ENCODE measurements around the gene EYS. TPM values are rescaled to one million over a fixed set of nuclear protein-coding genes. Genes with fewer than 3 reads are reported as not detected.

EYS gene
- total RNA-seq, 2 donors from 2014 or later = not detected

DNA sequence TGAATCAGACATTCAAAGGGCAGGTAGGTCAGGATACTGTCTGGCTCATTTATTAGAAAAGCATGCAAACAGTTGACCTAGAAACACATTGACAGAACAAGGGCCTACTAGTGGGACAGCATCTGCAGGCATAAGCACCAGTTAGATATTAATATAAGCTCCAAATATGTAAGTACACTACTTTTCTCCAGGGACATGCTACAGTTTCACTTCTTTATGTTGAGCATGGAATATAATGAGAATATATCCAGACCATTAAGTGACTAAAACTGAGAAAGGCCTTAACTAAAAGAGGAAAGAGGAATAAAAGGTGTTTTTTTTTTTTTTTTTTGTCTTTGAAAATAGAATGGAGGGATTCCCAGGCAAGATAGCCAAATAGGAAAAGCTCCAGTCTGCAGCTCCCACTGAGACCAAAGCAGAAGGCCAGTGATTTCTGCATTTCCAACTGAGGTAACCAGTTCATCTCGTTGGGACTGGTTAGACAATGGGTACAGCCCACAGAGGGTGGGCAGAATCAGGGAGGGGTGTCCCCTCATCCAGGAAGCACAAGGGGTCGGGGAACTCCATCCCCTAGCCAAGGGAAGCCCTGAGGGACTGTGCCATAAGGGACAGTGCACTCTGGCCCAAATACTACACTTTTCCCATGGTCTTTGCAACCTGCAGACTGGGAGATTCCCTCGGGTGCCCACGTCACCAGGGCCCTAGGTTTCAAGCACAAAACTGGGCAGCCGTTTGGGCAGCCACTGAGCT, 1819.8 kb downstream of the EYS start:
- peaks cover 1 to 3% of the 10 kb centered on the region in 2 donors for H3K9me3 Mint-ChIP-seq
- H3K4me1 Mint-ChIP-seq (ENCODE audit: low read depth) = no peaks in the 10 kb centered on the region
- DNase-seq (no peak), ATAC-seq (replicated peaks in 1 of 2) (no peak)
- no peaks in the 10 kb centered on the region for H3K36me3 Mint-ChIP-seq (ENCODE audit: insufficient read depth in 2 of 2)
- no peaks in the 10 kb centered on the region for H3K27me3 Mint-ChIP-seq (ENCODE audit: low read depth)
- H3K4me3 Mint-ChIP-seq = no peak overlapping the region
- no peak overlapping the region for H3K27ac Mint-ChIP-seq

DNA sequence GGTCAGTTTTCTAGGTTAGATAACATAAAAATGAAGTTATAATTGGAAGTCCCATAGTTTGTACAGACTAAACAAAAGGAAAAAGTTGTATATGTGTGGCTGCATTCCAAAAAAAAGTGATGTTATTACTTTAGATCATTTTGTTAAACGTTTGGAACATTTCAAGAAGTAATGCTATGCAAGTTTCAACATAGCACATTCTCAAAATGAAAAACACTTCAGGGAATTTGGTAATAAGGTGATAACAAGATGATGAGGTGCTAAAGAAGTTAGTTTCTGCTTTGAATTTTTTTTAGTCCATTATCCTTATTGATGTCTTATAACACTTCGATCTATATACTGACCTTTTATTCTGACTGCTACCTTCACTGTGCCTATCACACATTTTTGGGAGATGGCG, 1820.7 kb downstream of the EYS start:
- Mint-ChIP-seq H3K4me3 (no peak overlapping the region), H3K27ac (no peak overlapping the region), H3K27me3 (ENCODE audit: low read depth) (no peaks in the 10 kb centered on the region), H3K36me3 (ENCODE audit: insufficient read depth in 2 of 2) (no peaks in the 10 kb centered on the region), H3K4me1 (ENCODE audit: low read depth) (no peaks in the 10 kb centered on the region), H3K9me3 (peaks cover 1 to 3% of the 10 kb centered on the region in 2 donors)
- DNase-seq (no peak), ATAC-seq (replicated peaks in 1 of 2) (no peak)

DNA sequence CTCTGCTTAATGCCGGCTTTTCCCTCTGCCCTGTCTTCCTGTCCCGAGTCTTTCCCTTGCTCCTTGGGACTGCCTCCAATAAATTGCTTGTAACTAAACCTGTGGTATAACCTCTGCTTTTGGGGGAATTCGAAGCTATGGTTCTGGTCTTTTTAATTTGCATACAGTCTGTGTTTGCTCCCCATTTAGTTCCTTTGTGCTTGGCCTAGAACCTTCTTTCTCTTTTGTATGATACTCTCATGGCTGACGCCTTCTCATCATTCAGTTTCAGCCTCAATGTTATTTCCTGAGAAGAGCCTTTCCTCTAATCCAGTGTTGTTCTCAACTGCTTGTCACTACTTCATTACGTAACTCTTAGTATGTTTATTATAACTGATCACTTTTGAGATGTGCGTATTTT, 1823.4 kb downstream of the EYS start:
- Mint-ChIP-seq H3K4me3 (no peak overlapping the region), H3K36me3 (ENCODE audit: insufficient read depth in 2 of 2) (no peaks in the 10 kb centered on the region)
- no peak for DNase-seq

DNA sequence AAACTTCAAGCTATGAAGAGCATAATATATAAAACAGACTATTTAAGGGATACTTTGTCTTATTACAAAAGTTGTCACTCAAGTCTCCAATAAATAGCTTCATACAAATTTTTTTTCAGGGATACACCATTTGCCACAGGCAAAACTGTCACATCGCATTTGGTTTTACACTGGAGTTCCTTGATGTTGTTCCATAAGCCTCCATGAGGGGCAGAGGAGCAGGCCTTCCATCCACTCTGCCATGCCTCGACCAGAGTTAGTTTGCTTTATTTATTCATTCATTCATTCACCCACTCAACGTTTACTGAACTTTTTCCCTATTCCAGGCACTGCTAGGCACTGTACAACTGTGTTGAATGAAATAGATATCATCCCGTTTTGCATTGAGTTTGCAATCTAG, 1824.8 kb downstream of the EYS start:
- ATAC-seq (replicated peaks in 1 of 2) (no peak), DNase-seq (no peak)
- H3K4me1 Mint-ChIP-seq (ENCODE audit: low read depth) = no peaks in the 10 kb centered on the region
- H3K27ac Mint-ChIP-seq = no peak overlapping the region
- H3K27me3 Mint-ChIP-seq (ENCODE audit: low read depth) = no peaks in the 10 kb centered on the region
- no peaks in the 10 kb centered on the region for H3K36me3 Mint-ChIP-seq (ENCODE audit: insufficient read depth in 2 of 2)
- H3K4me3 Mint-ChIP-seq = no peak overlapping the region
- H3K9me3 Mint-ChIP-seq = peaks cover 4% of the 10 kb centered on the region in 2 donors

More for the DNA sequence above, 1823.4 kb downstream of the EYS start:
- ATAC-seq (replicated peaks in 1 of 2) = no peak
- Mint-ChIP-seq H3K4me1 (ENCODE audit: low read depth) (no peaks in the 10 kb centered on the region), H3K27ac (no peak overlapping the region), H3K9me3 (peaks cover 1 to 2% of the 10 kb centered on the region in 2 donors), H3K27me3 (ENCODE audit: low read depth) (no peaks in the 10 kb centered on the region)

DNA sequence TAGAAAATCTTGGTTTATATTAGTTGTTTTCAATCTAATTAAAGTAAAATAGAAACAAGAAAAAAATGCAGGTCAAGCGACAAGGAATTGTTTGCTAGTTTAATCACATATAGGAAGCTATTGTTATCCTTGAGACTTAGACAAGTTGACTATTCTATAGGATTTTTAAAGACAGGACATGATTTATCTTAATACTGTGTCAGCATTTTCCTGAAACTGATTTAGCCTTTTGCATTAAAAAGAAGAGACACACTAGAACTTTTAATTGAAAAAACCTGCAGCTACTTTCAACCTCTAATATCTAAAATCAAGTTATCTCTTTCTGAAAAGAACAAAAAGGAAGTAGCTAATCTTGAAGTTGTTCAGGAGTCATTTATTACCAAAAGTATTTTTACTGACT, 1825.2 kb downstream of the EYS start:
- no peak for DNase-seq
- Mint-ChIP-seq H3K36me3 (ENCODE audit: insufficient read depth in 2 of 2) (no peaks in the 10 kb centered on the region), H3K4me1 (ENCODE audit: low read depth) (no peaks in the 10 kb centered on the region), H3K27me3 (ENCODE audit: low read depth) (no peaks in the 10 kb centered on the region), H3K9me3 (peaks cover 4 to 5% of the 10 kb centered on the region in 2 donors), H3K4me3 (no peak overlapping the region), H3K27ac (no peak overlapping the region)
- ATAC-seq (replicated peaks in 1 of 2) = no peak

DNA sequence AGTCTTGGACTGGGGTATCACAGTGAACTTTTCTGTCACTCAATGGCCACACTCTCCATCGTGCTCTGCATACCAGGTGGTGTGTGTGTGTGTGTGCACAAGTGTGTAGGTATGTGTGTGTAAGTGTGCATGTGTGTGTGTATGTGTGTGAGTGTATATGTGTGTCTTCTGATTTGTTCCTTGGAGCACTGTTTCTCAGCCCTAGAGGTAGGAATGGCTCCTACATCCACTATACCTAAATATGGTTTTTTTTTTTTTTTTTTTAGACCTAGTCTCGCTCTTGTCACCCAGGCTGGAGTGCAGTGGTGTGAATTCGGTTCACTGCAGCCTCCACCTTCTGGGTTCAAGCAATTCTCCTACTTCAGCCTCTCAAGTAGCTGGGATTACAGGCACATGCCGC, 1834.8 kb downstream of the EYS start:
- no peak for ATAC-seq (replicated peaks in 1 of 2)
- H3K9me3 Mint-ChIP-seq = peaks cover 4% of the 10 kb centered on the region in 2 donors
- no peak overlapping the region for H3K27ac Mint-ChIP-seq
- H3K36me3 Mint-ChIP-seq (ENCODE audit: insufficient read depth in 2 of 2) = no peaks in the 10 kb centered on the region
- no peak overlapping the region for H3K4me3 Mint-ChIP-seq
- H3K27me3 Mint-ChIP-seq (ENCODE audit: low read depth) = no peaks in the 10 kb centered on the region
- H3K4me1 Mint-ChIP-seq (ENCODE audit: low read depth) = no peaks in the 10 kb centered on the region
- no peak for DNase-seq

DNA sequence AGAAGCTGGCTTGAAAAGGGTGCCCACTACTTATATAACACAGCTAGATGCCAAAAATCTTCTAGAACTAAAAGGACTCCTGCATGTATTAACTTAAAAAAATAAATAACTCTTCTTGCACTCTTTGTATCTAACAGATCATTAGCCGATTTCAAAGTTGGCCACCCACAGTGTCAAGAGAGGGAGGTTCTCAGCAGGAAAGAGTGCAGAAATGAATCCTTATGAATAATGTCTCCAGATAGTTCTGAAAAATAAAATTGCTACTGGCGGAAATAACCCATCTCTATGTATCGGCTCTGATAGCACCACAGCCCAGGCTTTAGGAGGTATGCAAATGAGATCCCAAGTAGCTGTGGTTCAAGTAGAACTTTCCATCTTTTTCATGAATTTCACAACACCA, 1838.7 kb downstream of the EYS start:
- no peak for ATAC-seq (replicated peaks in 1 of 2)
- no peaks in the 10 kb centered on the region for H3K27me3 Mint-ChIP-seq (ENCODE audit: low read depth)
- H3K4me3 Mint-ChIP-seq = no peak overlapping the region
- H3K36me3 Mint-ChIP-seq (ENCODE audit: insufficient read depth in 2 of 2) = no peaks in the 10 kb centered on the region
- H3K9me3 Mint-ChIP-seq = peaks cover 0 to 1% of the 10 kb centered on the region in 2 donors
- no peak overlapping the region for H3K27ac Mint-ChIP-seq
- H3K4me1 Mint-ChIP-seq (ENCODE audit: low read depth) = no peaks in the 10 kb centered on the region
- DNase-seq = no peak

DNA sequence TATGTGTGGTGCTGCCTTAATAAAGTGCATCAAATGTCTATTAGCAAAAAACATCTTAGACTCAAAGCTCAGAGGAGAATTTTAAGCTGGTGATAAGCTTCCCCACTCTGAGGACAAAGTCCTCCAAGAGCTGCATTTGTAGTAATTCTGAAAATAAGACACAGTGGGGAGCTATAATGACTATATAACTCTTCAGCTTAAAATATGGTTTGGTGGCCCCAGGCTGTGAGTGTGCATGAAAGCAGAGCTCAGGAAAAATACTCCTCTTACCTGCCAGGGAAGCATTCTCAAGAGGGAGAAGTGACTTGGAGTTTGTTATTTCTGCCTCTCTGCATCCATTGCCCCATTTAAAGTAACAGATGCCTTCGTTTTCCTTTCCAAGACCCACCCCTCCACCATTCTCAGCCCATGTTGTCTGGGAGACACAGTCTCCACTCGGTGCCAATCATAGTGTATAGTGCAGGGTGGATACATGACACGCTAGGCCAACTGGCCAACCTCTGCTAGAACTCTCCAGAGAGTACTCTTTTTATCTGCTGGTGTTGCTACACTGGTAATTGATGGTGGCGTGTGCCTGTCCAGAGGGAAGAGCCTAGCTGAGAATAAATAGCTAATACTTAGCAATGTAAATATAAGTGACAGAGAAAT, 1842.2 kb downstream of the EYS start:
- Mint-ChIP-seq H3K9me3 (no peaks in the 10 kb centered on the region), H3K4me1 (ENCODE audit: low read depth) (no peaks in the 10 kb centered on the region), H3K27me3 (ENCODE audit: low read depth) (no peaks in the 10 kb centered on the region), H3K36me3 (ENCODE audit: insufficient read depth in 2 of 2) (no peaks in the 10 kb centered on the region), H3K4me3 (no peak overlapping the region), H3K27ac (no peak overlapping the region)
- ATAC-seq (replicated peaks in 1 of 2) (no peak), DNase-seq (no peak)

DNA sequence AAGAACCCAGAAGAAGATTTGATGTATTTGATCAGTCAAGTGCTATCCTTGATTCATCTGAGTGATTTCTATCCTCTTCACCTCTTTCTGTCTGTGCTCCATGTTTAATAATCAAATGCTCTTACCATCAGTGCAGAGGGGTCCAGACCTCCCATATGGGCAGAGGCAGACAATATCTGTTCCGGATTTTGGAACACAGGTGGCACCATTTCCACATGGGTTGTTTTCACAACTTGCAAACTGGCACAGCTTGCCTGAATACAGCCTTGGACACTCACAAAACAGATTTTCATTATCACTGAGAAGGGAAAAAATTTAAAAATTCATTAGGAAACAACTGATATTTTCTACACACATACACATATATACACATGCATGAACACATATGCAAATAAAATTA, 1843.0 kb downstream of the EYS start:
- Mint-ChIP-seq H3K36me3 (ENCODE audit: insufficient read depth in 2 of 2) (no peaks in the 10 kb centered on the region), H3K4me1 (ENCODE audit: low read depth) (no peaks in the 10 kb centered on the region), H3K27me3 (ENCODE audit: low read depth) (no peaks in the 10 kb centered on the region), H3K4me3 (no peak overlapping the region), H3K9me3 (no peaks in the 10 kb centered on the region), H3K27ac (no peak overlapping the region)
- ATAC-seq (replicated peaks in 1 of 2) = no peak
- DNase-seq = no peak

DNA sequence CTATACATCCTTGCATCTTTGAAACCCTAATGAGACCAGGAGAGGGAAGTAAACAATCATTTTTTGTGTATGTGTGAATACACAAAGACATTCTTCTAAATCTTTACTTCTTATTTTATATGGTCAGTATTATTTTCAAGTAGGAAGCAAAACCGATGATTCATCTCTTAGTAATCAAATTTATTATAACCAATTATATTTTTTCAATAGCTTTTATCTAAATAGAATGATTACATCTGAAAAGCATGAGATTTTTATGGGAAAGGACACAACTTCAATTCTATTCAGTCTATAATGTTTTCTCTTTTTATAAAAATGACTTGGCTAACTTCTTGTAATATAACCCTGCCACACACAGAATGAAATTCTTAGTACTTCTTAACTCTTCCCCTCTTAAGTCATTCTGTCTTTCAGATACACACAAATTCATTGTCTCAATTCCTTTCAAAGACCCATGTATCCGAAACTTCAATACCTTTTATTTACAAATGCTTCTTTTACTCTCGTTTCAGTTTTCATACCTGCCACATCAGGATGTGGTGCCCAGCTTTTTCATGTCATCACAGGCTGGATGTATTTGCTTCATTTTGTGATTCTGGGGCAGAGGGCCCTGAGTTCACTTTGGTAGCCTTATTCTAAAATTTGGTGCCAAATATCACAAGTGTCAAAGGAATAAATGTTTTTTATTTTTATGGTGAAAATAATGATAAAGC, 1844.4 kb downstream of the EYS start:
- no peaks in the 10 kb centered on the region for H3K4me1 Mint-ChIP-seq (ENCODE audit: low read depth)
- no peaks in the 10 kb centered on the region for H3K9me3 Mint-ChIP-seq
- H3K4me3 Mint-ChIP-seq = no peak overlapping the region
- H3K27me3 Mint-ChIP-seq (ENCODE audit: low read depth) = no peaks in the 10 kb centered on the region
- H3K27ac Mint-ChIP-seq = no peak overlapping the region
- ATAC-seq (replicated peaks in 1 of 2) = no peak
- no peaks in the 10 kb centered on the region for H3K36me3 Mint-ChIP-seq (ENCODE audit: insufficient read depth in 2 of 2)
- DNase-seq = no peak

DNA sequence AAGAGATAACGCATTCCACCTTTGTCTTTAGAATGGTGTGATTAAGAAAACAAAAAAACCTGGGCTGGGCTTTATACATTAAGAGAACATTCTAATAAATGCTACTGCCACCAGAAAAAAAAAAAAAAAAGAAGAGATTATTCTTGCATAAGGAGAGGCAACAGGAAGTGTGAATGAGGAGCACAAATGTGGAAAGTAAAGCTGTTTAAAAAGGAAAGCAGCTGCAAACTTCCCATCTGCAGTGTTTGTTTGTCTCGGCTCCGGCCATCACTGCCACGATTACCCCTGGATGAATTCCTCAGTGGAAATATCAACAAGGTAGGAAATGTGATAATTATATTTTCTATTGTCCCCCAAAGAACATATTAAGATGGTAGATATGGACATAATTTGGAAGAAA, 1847.5 kb downstream of the EYS start:
- H3K4me3 Mint-ChIP-seq = no peak overlapping the region
- ATAC-seq (replicated peaks in 1 of 2) (no peak), DNase-seq (no peak)
- no peaks in the 10 kb centered on the region for H3K4me1 Mint-ChIP-seq (ENCODE audit: low read depth)
- no peaks in the 10 kb centered on the region for H3K36me3 Mint-ChIP-seq (ENCODE audit: insufficient read depth in 2 of 2)
- H3K27me3 Mint-ChIP-seq (ENCODE audit: low read depth) = no peaks in the 10 kb centered on the region
- H3K9me3 Mint-ChIP-seq = no peaks in the 10 kb centered on the region
- no peak overlapping the region for H3K27ac Mint-ChIP-seq

DNA sequence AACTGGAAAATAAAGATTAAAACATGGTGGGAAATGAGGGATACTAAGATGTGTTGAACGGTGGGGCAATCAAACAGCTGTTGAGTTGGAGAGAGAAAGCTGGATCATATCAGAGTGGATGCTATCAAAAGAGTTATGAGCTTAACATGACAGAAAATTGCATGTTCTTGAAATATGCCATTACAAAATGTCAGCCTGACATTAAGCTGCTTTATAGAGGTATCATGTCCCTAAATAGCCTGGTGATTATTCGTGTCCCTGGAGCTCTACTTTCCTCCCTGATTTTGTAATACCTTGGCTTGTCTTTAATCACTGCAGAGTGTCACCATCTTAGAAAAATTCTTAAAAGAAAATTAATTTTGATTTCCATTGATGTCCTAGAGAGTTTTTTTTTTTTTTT, 1848.3 kb downstream of the EYS start:
- no peak overlapping the region for H3K27ac Mint-ChIP-seq
- ATAC-seq (replicated peaks in 1 of 2) = no peak

DNA sequence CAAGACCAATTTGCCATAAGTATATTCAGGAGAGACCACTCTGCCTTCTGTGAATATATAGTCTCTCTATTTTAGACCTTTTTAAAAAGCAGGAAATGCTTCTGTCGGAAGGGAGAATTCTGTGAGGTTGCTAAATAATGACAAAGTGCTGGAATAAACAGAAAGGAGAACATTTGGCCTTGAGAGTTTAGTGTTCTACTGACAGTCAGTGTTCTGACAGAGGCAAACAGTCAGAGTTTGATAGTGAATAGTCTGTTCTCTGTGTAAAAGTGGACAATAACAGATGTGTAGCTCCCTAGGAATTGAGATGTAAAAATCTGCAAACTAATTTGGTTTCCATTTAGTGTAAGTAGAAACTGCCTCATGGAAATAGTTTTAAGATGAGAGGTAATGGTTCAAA, 1850.8 kb downstream of the EYS start:
- Mint-ChIP-seq H3K27ac (no peak overlapping the region), H3K4me1 (ENCODE audit: low read depth) (no peaks in the 10 kb centered on the region), H3K4me3 (no peak overlapping the region), H3K9me3 (peaks cover 4% of the 10 kb centered on the region in 2 donors), H3K27me3 (ENCODE audit: low read depth) (no peaks in the 10 kb centered on the region), H3K36me3 (ENCODE audit: insufficient read depth in 2 of 2) (peaks cover 0 to 1% of the 10 kb centered on the region in 2 donors)
- no peak for ATAC-seq (replicated peaks in 1 of 2)
- DNase-seq = no peak

More for the DNA sequence above, 1848.3 kb downstream of the EYS start:
- Mint-ChIP-seq H3K36me3 (ENCODE audit: insufficient read depth in 2 of 2) (no peaks in the 10 kb centered on the region), H3K4me3 (no peak overlapping the region), H3K27me3 (ENCODE audit: low read depth) (no peaks in the 10 kb centered on the region), H3K4me1 (ENCODE audit: low read depth) (no peaks in the 10 kb centered on the region), H3K9me3 (no peaks in the 10 kb centered on the region)
- no peak for DNase-seq

All from activated T-cell treated with anti-CD3 and anti-CD28 coated beads, Interleukin-2, amount 50 U/mL, for 72 hours (primary cell).